Brain microvascular endothelial cell (primary cell): ENCODE data around the gene ATP4B.

ENCODE experiments used
- DNase-seq: peaks from one replicate; pipeline ENCODE4 v3.0.0-alpha.2; 2020
- H3K27ac ChIP-seq: fragments of 250-450 bp; sonication (Bioruptor Pico); 2 replicates; pipeline ENCODE4 v1.5.1; 2020; ENCODE audit warnings: mild to moderate bottlenecking, moderate library complexity
- H3K27me3 ChIP-seq: fragments of 250-450 bp; sonication (Bioruptor Pico); replicated peaks from 2 replicates; pipeline ENCODE4 v1.5.1; 2020; ENCODE audit warnings: mild to moderate bottlenecking
- H3K36me3 ChIP-seq: fragments of 250-450 bp; sonication (Bioruptor Pico); replicated peaks from 2 replicates; pipeline ENCODE4 v1.5.1; 2020; ENCODE audit warnings: mild to moderate bottlenecking
- H3K4me3 ChIP-seq: 2 replicates; pipeline ENCODE4 v1.5.1; 2011; ENCODE audit warnings: low read depth, mild to moderate bottlenecking, control low read depth, low read length, moderate library complexity
- in situ Hi-C: cut with HindIII; loops from 2 replicates; pipeline ENCODE4 v1.10.0; 2017; ENCODE audit warnings: low sequenced_read_pairs, low pct_ligation_motif_present
- TF ChIP-seq, protein P1 (sequence below): IDR thresholded peaks from 2 replicates; pipeline ENCODE4 v1.5.1; 2011; ENCODE audit warnings: low read depth, mild to moderate bottlenecking, moderate library complexity, low read length, control low read depth, inconsistent platforms; ENCODE audit errors: missing control alignments

ATP4B gene

DNA sequence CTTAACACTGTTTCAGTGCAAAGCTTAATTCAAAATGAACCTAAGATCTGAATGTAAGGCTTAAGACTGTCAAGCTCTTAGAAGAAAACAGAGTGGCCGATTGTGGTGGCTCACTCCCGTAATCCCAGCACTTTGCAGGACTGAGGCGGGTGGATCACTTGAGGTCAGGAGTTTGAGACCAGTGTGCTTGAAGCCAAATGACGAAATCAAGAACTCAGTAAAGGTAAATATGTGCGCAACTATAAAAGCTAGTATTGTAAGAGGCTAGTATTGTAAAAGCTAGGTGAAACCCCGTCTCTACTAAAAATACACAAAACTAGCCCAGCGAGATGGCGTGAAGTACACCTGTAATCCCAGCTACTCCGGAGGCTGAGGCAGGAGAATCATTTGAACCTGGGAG lies 12.7 kb downstream of the ATP4B start:
- no peak overlapping the region for H3K4me3 ChIP-seq
- TF ChIP-seq, protein P1, sequence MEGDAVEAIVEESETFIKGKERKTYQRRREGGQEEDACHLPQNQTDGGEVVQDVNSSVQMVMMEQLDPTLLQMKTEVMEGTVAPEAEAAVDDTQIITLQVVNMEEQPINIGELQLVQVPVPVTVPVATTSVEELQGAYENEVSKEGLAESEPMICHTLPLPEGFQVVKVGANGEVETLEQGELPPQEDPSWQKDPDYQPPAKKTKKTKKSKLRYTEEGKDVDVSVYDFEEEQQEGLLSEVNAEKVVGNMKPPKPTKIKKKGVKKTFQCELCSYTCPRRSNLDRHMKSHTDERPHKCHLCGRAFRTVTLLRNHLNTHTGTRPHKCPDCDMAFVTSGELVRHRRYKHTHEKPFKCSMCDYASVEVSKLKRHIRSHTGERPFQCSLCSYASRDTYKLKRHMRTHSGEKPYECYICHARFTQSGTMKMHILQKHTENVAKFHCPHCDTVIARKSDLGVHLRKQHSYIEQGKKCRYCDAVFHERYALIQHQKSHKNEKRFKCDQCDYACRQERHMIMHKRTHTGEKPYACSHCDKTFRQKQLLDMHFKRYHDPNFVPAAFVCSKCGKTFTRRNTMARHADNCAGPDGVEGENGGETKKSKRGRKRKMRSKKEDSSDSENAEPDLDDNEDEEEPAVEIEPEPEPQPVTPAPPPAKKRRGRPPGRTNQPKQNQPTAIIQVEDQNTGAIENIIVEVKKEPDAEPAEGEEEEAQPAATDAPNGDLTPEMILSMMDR, result no peak
- in situ Hi-C loops, result no loop called here
- peaks cover under 1% of the 10 kb centered on the region for H3K36me3 ChIP-seq
- no peak overlapping the region for H3K27ac ChIP-seq
- DNase-seq, result no peak
- H3K27me3 ChIP-seq, result no peaks in the 10 kb centered on the region

GRCh38 chr13:113644800-113645199 lies 13.2 kb downstream of the ATP4B start:
- TF ChIP-seq, protein P1, result no peak
- peaks cover 5% of the 10 kb centered on the region for H3K36me3 ChIP-seq
- in situ Hi-C loops, result no loop called here
- DNase-seq, result no peak
- no peaks in the 10 kb centered on the region for H3K27me3 ChIP-seq
- no peak overlapping the region for H3K4me3 ChIP-seq
- no peak overlapping the region for H3K27ac ChIP-seq

DNA sequence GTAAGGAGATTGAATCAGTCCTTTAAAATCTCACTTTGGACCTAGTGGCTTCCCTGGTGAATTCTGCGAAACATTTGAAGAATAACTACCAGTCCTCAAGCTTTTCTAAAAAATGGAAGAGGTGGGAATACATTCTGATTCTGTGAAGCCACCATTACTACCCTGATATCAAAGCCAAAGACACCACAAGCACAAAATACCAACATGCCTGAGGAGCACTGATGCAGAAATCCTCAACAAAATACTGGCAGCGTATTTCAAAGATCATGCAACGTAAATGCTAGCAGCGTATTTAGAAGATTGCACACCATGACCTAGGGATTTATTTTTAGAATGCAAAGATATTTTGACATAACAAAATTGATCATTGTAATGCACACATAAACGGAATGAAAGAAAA lies 14.4 kb downstream of the ATP4B start:
- TF ChIP-seq, protein P1, result no peak
- H3K36me3 ChIP-seq, result peaks cover 11% of the 10 kb centered on the region
- no peaks in the 10 kb centered on the region for H3K27me3 ChIP-seq
- in situ Hi-C loops, result no loop called here
- no peak overlapping the region for H3K27ac ChIP-seq
- H3K4me3 ChIP-seq, result no peak overlapping the region
- no peak for DNase-seq

- peaks cover 19% of the 10 kb centered on the region for H3K36me3 ChIP-seq
- no peaks in the 10 kb centered on the region for H3K27me3 ChIP-seq
- DNase-seq, result no peak
- in situ Hi-C loops, result no loop called here
- no peak overlapping the region for H3K27ac ChIP-seq
- TF ChIP-seq, protein P1, result no peak
- H3K4me3 ChIP-seq, result no peak overlapping the region
Observed at GRCh38 chr13:113642563-113642962, 15.4 kb downstream of the ATP4B start.

DNA sequence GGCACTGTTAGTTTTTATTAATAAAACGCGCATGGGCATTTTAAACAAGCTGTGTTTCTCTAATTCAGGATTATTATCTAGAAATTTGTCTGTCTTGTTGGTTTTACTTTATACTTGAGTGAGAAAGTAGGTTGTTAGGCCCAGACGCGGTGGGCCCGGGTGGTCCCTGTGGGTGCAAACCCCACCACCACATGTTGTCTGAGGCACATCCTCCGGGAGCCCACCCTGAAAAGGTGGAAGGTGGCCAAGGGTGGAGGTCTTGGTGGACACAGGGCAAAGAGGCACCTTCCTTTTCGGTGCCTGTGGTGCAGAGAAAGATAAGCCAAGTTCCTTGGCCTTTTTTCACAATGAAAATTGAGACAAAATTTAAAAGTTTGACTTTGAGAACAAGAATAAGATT lies 16.6 kb downstream of the ATP4B start:
- in situ Hi-C loops, result no loop called here
- H3K27ac ChIP-seq, result no peak overlapping the region
- no peaks in the 10 kb centered on the region for H3K27me3 ChIP-seq
- TF ChIP-seq, protein P1, result no peak
- no peak for DNase-seq
- no peak overlapping the region for H3K4me3 ChIP-seq
- peaks cover 27% of the 10 kb centered on the region for H3K36me3 ChIP-seq

DNA sequence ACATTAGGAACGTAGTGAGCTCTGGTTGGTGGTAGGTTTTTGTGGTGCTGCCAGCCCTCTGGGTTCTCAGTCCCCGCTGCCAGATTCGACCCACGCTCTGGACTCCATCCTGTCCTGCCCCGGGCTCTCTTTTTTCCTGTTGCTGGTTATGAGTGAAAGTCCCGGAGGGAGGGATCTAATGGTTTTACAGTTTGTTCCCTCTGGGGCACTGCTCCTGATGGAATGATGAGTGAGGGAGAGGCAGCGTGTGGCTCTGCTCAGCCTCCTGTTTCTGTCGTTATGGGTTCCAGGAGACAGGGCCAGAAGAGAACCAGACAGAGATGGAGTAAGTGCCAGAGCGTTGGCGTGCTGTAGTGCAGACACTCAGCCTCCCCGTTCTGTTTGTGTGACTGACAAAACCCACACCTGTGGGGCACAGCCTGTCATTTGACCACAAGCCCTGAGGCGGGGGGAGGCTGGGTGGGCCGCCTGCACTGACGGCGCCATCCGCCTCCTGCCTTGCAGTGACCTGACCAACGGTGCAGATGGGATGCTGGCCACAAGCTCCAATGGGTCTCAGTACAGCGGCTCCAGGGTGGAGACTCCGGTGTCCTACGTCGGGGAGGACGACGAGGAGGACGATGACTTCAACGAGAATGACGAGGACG lies 18.3 kb downstream of the ATP4B start:
- Histone ChIP-seq H3K27ac (no peak overlapping the region), H3K36me3 (peaks cover 42% of the 10 kb centered on the region), H3K4me3 (no peak overlapping the region), H3K27me3 (no peaks in the 10 kb centered on the region)
- in situ Hi-C loops, result no loop called here
- no peak for DNase-seq
- TF ChIP-seq, protein P1, result no peak
